ENCODE results near the gene CDKN2D. TPM values are rescaled to one million over a fixed set of nuclear protein-coding genes. Genes with fewer than 3 reads are reported as not detected.
"Not testable (repeated sequence)": the region's sequence is repeated elsewhere in the genome, so short reads cannot be mapped to it uniquely, and the experiment has no call there.

Gene CDKN2D
- total RNA-seq, 2 experiments from 2014 or later, result 62.1 to 67.1 TPM

DNA sequence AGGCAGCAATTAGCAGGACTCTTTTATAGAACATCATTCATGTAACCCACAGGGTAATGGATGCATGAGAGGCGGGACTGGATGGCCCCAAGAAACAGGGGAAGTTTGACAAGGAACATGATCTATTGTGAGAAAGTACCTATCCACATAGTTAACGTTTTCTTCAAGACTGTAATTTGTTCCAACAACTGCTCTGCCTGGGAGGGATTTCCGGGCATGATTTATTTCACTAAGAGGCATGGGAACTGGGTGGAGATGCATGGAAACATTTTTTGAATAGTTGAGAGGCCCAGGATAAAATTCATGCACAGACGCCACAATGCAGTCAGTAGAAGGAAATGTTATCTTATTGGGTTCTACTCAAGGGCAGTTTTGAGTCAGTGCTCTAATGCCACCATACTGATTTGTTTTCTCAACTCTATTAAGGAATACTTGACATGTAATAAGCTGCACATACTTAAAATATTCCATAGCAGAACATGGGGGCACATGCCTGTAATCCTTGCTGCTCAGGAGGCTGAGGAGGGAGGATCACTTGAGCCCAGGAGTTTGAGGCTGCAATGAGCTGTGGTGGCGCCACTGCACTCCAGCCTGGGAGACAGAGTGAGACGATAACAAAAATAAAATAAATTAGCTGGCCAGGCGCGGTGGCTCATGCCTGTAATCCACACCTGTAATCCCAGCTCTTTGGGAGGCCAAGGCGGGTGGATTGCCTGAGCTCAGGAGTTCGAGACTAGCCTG, 35.0 kb downstream of the CDKN2D start:
- Mint-ChIP-seq H3K27ac (no peak overlapping the region), H3K36me3 (ENCODE audit: low read depth) (no peaks in the 10 kb centered on the region), H3K9me3 (peaks cover 3% of the 10 kb centered on the region), H3K4me1 (ENCODE audit: low read depth) (no peaks in the 10 kb centered on the region), H3K4me3 (no peak overlapping the region), H3K27me3 (peaks cover 6% of the 10 kb centered on the region)
- ChIA-PET POLR2A (interaction anchor here (1.1 kb wide), 1 partner anchor 8 kb away, joined by 5 read pairs; no protein-coding TSS in a partner anchor), CTCF (interaction anchor here (1.6 to 2.0 kb wide), 2 partner anchors 19 to 165 kb away, joined by 3 to 4 read pairs; no protein-coding TSS in a partner anchor)
- intact Hi-C loops (cut with micrococcal nuclease), result no loop called here
- DNase-seq (no peak), ATAC-seq (no peak)
- TF ChIP-seq, protein P1, sequence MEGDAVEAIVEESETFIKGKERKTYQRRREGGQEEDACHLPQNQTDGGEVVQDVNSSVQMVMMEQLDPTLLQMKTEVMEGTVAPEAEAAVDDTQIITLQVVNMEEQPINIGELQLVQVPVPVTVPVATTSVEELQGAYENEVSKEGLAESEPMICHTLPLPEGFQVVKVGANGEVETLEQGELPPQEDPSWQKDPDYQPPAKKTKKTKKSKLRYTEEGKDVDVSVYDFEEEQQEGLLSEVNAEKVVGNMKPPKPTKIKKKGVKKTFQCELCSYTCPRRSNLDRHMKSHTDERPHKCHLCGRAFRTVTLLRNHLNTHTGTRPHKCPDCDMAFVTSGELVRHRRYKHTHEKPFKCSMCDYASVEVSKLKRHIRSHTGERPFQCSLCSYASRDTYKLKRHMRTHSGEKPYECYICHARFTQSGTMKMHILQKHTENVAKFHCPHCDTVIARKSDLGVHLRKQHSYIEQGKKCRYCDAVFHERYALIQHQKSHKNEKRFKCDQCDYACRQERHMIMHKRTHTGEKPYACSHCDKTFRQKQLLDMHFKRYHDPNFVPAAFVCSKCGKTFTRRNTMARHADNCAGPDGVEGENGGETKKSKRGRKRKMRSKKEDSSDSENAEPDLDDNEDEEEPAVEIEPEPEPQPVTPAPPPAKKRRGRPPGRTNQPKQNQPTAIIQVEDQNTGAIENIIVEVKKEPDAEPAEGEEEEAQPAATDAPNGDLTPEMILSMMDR (IDR thresholded peaks at IDR 0.05), result no peak

GRCh38 chr19:10532457-10532856, 36.3 kb downstream of the CDKN2D start:
- H3K27ac Mint-ChIP-seq, result no peak overlapping the region
- H3K36me3 Mint-ChIP-seq (ENCODE audit: low read depth), result no peaks in the 10 kb centered on the region
- ChIA-PET CTCF (interaction anchor here (1.2 to 1.4 kb wide), 2 partner anchors 9 to 23 kb away, joined by 3 to 4 read pairs; no protein-coding TSS in a partner anchor), POLR2A (no interaction called here)
- H3K27me3 Mint-ChIP-seq, result no peaks in the 10 kb centered on the region
- DNase-seq, result no peak
- intact Hi-C loops (cut with micrococcal nuclease), result no loop called here
- no peak overlapping the region for H3K4me3 Mint-ChIP-seq
- TF ChIP-seq, protein P1 (IDR thresholded peaks at IDR 0.05), result no peak
- no peak for ATAC-seq
- H3K4me1 Mint-ChIP-seq (ENCODE audit: low read depth), result no peaks in the 10 kb centered on the region
- peaks cover 3% of the 10 kb centered on the region for H3K9me3 Mint-ChIP-seq

DNA sequence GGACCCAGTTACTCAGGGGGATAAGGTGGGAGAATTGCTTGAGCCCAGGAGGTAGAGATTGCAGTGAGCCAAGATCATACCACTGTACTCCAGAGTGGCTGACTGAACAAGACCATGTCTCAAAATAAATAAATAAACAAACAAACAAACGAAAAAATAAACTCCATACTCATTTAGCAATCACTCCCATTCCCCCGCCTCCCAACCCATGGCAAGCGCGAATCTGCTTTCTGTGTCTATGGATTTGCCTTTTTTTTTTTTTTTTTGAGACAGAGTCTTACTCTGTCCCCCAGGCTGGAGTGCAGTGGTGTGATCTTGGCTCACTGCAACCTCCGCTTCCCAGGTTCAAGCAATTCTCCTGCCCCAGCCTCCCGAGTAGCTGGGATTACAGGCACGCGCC, 41.9 kb downstream of the CDKN2D start:
- H3K4me3 Mint-ChIP-seq, H3K9me3 Mint-ChIP-seq: not testable (repeated sequence)

GRCh38 chr19:10525636-10526035, 43.1 kb downstream of the CDKN2D start:
- no peaks in the 10 kb centered on the region for H3K9me3 Mint-ChIP-seq
- no peak for DNase-seq

More for the DNA sequence above, 41.9 kb downstream of the CDKN2D start:
- DNase-seq; H3K27ac Mint-ChIP-seq; H3K36me3 Mint-ChIP-seq (ENCODE audit: low read depth); POLR2A ChIA-PET; intact Hi-C loops (cut with micrococcal nuclease); H3K27me3 Mint-ChIP-seq; CTCF ChIA-PET; H3K4me1 Mint-ChIP-seq (ENCODE audit: low read depth); ATAC-seq: not testable (repeated sequence)

GRCh38 chr19:10523135-10523636, 45.6 kb downstream of the CDKN2D start:
- Mint-ChIP-seq H3K4me3 (no peak overlapping the region), H3K9me3 (no peaks in the 10 kb centered on the region), H3K27ac (no peak overlapping the region), H3K4me1 (ENCODE audit: low read depth) (peaks cover 14% of the 10 kb centered on the region), H3K27me3 (peaks cover 17% of the 10 kb centered on the region), H3K36me3 (ENCODE audit: low read depth) (no peaks in the 10 kb centered on the region)
- ATAC-seq (peak; percentile 20), DNase-seq (no peak)
- intact Hi-C loops (cut with micrococcal nuclease), result no loop called here
- ChIA-PET CTCF (interaction anchor here (1.0 to 3.0 kb wide), 4 partner anchors 11 to 194 kb away, joined by 3 to 7 read pairs (median 3); no protein-coding TSS in a partner anchor), POLR2A (interaction anchor here (1.4 kb wide), 1 partner anchor 29 kb away, joined by 5 read pairs; no protein-coding TSS in a partner anchor)
- TF ChIP-seq, protein P1 (IDR thresholded peaks at IDR 0.05), result no peak

More at GRCh38 chr19:10525636-10526035, 43.1 kb downstream of the CDKN2D start:
- Mint-ChIP-seq H3K27me3 (no peaks in the 10 kb centered on the region), H3K27ac (no peak overlapping the region), H3K36me3 (ENCODE audit: low read depth) (no peaks in the 10 kb centered on the region), H3K4me3 (no peak overlapping the region), H3K4me1 (ENCODE audit: low read depth) (no peaks in the 10 kb centered on the region)
- ChIA-PET POLR2A (interaction anchor here (1.0 kb wide), 1 partner anchor 9 kb away, joined by 5 read pairs; no protein-coding TSS in a partner anchor), CTCF (interaction anchor here (1.0 to 3.0 kb wide), 2 partner anchors 14 to 56 kb away, joined by 4 to 7 read pairs; no protein-coding TSS in a partner anchor)
- TF ChIP-seq, protein P1 (IDR thresholded peaks at IDR 0.05), result no peak
- no peak for ATAC-seq
- intact Hi-C loops (cut with micrococcal nuclease), result no loop called here
